Activated T-helper 1 cell treated with anti-CD3 and anti-CD28 coated beads, Interleukin-2, amount 50 U/mL, for 16 hours (primary cell): ENCODE measurements around the gene XPNPEP1.

Experiments
- DNase-seq, 2 donors: peaks; one replicate each; pipeline ENCODE4 v3.0.0-alpha.2; 2020; ENCODE audit warnings: low read depth in 1 of 2, low spot score in 1 of 2

XPNPEP1 gene

GRCh38 chr10:109820620-109821405 lies 102.5 kb downstream of the XPNPEP1 start:
- DNase-seq = no peak

- DNase-seq = no peak
Observed at GRCh38 chr10:109819807-109820206, 103.5 kb downstream of the XPNPEP1 start.
